Measurements from ENCODE around the gene PITX3. TPM values are rescaled to one million over a fixed set of nuclear protein-coding genes. Genes with fewer than 3 reads are reported as not detected.

Gene PITX3
- polyA plus RNA-seq, 1 donor from 2014 or later, result not detected

DNA sequence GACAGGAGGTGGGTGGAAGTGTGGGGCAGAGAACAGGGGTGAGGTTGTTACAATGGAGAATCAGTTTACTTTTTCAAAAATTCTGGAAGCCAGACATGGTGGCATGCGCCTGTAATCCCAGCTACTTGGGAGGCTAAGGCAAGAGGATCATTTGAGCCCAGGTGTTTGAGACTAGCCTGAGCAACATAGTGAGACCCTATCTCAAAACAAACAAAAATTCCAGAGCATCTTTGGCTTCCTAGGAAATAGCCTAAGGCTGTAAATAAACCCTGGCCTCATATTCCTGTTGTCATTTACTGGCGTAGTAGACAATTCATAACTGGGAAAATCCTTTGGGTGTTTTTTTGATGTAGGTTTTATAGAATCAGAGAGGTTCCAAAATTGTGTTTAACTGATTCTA, 48.0 kb upstream of the PITX3 start:
- Histone ChIP-seq H3K4me2 (ENCODE audit: low read length) (no peak overlapping the region), H3K27ac (ENCODE audit: low read length) (no peak overlapping the region), H3K9me2 (ENCODE audit: insufficient read depth, low read length) (no peaks in the 10 kb centered on the region), H3K36me3 (ENCODE audit: insufficient read depth, low read length) (no peaks in the 10 kb centered on the region), H3K9ac (ENCODE audit: low read length) (no peak overlapping the region), H3K9me3 (ENCODE audit: low read length) (no peaks in the 10 kb centered on the region), H3K4me3 (ENCODE audit: low read length) (no peak overlapping the region), H3F3A (ENCODE audit: insufficient read depth, low read length, poor library complexity, severe bottlenecking) (no peaks in the 10 kb centered on the region), H3K27me3 (ENCODE audit: insufficient read depth, low read depth, low read length) (no peaks in the 10 kb centered on the region), H2AFZ (ENCODE audit: low read depth, low read length) (no peak overlapping the region), H3K79me2 (replicated peaks; ENCODE audit: insufficient read depth, low read length) (peaks cover 6% of the 10 kb centered on the region), H4K20me1 (ENCODE audit: insufficient read depth) (no peaks in the 10 kb centered on the region)
- TF ChIP-seq, protein P1, sequence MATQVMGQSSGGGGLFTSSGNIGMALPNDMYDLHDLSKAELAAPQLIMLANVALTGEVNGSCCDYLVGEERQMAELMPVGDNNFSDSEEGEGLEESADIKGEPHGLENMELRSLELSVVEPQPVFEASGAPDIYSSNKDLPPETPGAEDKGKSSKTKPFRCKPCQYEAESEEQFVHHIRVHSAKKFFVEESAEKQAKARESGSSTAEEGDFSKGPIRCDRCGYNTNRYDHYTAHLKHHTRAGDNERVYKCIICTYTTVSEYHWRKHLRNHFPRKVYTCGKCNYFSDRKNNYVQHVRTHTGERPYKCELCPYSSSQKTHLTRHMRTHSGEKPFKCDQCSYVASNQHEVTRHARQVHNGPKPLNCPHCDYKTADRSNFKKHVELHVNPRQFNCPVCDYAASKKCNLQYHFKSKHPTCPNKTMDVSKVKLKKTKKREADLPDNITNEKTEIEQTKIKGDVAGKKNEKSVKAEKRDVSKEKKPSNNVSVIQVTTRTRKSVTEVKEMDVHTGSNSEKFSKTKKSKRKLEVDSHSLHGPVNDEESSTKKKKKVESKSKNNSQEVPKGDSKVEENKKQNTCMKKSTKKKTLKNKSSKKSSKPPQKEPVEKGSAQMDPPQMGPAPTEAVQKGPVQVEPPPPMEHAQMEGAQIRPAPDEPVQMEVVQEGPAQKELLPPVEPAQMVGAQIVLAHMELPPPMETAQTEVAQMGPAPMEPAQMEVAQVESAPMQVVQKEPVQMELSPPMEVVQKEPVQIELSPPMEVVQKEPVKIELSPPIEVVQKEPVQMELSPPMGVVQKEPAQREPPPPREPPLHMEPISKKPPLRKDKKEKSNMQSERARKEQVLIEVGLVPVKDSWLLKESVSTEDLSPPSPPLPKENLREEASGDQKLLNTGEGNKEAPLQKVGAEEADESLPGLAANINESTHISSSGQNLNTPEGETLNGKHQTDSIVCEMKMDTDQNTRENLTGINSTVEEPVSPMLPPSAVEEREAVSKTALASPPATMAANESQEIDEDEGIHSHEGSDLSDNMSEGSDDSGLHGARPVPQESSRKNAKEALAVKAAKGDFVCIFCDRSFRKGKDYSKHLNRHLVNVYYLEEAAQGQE (IDR thresholded peaks at IDR 0.05; ENCODE audit: borderline replicate concordance), result no peak
- TF ChIP-seq POLR2AphosphoS5 (IDR thresholded peaks at IDR 0.05), result no peak
- TF ChIP-seq RAD21 (conservative IDR thresholded peaks at IDR 0.05), result no peak
- no peak for TF ChIP-seq SMC3 (conservative IDR thresholded peaks at IDR 0.05; ENCODE audit: poor library complexity)
- no peak for TF ChIP-seq EZH2 (IDR thresholded peaks at IDR 0.05; ENCODE audit: borderline replicate concordance, insufficient read depth, low read length, poor library complexity, severe bottlenecking)
- TF ChIP-seq EP300 (conservative IDR thresholded peaks at IDR 0.05; ENCODE audit: poor library complexity, severe bottlenecking), result no peak
- TF ChIP-seq, protein P2, sequence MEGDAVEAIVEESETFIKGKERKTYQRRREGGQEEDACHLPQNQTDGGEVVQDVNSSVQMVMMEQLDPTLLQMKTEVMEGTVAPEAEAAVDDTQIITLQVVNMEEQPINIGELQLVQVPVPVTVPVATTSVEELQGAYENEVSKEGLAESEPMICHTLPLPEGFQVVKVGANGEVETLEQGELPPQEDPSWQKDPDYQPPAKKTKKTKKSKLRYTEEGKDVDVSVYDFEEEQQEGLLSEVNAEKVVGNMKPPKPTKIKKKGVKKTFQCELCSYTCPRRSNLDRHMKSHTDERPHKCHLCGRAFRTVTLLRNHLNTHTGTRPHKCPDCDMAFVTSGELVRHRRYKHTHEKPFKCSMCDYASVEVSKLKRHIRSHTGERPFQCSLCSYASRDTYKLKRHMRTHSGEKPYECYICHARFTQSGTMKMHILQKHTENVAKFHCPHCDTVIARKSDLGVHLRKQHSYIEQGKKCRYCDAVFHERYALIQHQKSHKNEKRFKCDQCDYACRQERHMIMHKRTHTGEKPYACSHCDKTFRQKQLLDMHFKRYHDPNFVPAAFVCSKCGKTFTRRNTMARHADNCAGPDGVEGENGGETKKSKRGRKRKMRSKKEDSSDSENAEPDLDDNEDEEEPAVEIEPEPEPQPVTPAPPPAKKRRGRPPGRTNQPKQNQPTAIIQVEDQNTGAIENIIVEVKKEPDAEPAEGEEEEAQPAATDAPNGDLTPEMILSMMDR (IDR thresholded peaks at IDR 0.05; ENCODE audit: poor library complexity, severe bottlenecking), result no peak

DNA sequence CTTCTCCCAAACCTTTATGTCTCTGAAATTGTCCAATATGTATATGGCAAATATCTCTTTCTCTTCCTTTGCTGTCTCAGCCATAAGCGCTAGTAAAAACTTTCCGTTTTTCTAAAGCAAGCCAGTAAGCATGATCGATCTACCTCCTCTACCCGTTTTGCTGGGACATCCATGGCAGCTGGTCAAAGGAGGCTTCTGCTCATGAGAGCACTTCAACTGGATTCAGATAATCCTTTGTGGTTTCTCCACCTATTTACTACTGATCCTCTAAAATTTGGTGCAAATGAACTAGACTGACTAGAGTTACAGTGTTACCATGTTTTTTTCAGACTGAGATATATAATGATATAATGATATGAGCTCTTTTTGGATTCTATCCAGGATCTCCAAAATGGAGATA, 46.7 kb upstream of the PITX3 start:
- Histone ChIP-seq H3K27me3 (ENCODE audit: insufficient read depth, low read depth, low read length) (no peaks in the 10 kb centered on the region), H3K4me3 (ENCODE audit: low read length) (no peak overlapping the region), H3K9me3 (ENCODE audit: low read length) (no peaks in the 10 kb centered on the region), H3F3A (ENCODE audit: insufficient read depth, low read length, poor library complexity, severe bottlenecking) (no peaks in the 10 kb centered on the region), H2AFZ (ENCODE audit: low read depth, low read length) (no peak overlapping the region), H3K9ac (ENCODE audit: low read length) (no peak overlapping the region), H3K36me3 (ENCODE audit: insufficient read depth, low read length) (no peaks in the 10 kb centered on the region), H3K9me2 (ENCODE audit: insufficient read depth, low read length) (no peaks in the 10 kb centered on the region), H3K79me2 (replicated peaks; ENCODE audit: insufficient read depth, low read length) (peaks cover 10% of the 10 kb centered on the region), H4K20me1 (ENCODE audit: insufficient read depth) (no peaks in the 10 kb centered on the region), H3K4me2 (ENCODE audit: low read length) (no peak overlapping the region), H3K27ac (ENCODE audit: low read length) (no peak overlapping the region)
- TF ChIP-seq, protein P2 (IDR thresholded peaks at IDR 0.05; ENCODE audit: poor library complexity, severe bottlenecking), result no peak
- no peak for TF ChIP-seq TAF1 (IDR thresholded peaks at IDR 0.05; ENCODE audit: low read depth)
- no peak for TF ChIP-seq RAD21 (conservative IDR thresholded peaks at IDR 0.05)
- TF ChIP-seq EZH2 (IDR thresholded peaks at IDR 0.05; ENCODE audit: borderline replicate concordance, insufficient read depth, low read length, poor library complexity, severe bottlenecking), result no peak
- no peak for TF ChIP-seq POLR2AphosphoS5 (IDR thresholded peaks at IDR 0.05)
- TF ChIP-seq, protein P1 (IDR thresholded peaks at IDR 0.05; ENCODE audit: borderline replicate concordance), result no peak
- TF ChIP-seq MXI1 (conservative IDR thresholded peaks at IDR 0.05; ENCODE audit: poor library complexity, severe bottlenecking), result no peak
- no peak for TF ChIP-seq SMC3 (conservative IDR thresholded peaks at IDR 0.05; ENCODE audit: poor library complexity)
- no peak for TF ChIP-seq EP300 (conservative IDR thresholded peaks at IDR 0.05; ENCODE audit: poor library complexity, severe bottlenecking)
